MG63 (cell line): Measurements from ENCODE around the gene BLID. TPM values are rescaled to one million over a fixed set of nuclear protein-coding genes. Genes with fewer than 3 reads are reported as not detected.

Source experiments
- DNase-seq: peaks from one replicate; pipeline ENCODE4 v3.0.0-alpha.2; 2020
- H3K27me3 ChIP-seq: fragments of 250-450 bp; sonication (Bioruptor Pico); 2 replicates; pipeline ENCODE4 v1.5.1; 2020; ENCODE audit warnings: mild to moderate bottlenecking, moderate library complexity
- H3K36me3 ChIP-seq: fragments of 250-450 bp; sonication (Bioruptor Pico); 2 replicates; pipeline ENCODE4 v1.5.1; 2020; ENCODE audit warnings: mild to moderate bottlenecking, moderate library complexity
- H3K4me3 ChIP-seq: fragments of 250-450 bp; sonication (Bioruptor Pico); 2 replicates; pipeline ENCODE4 v1.5.1; 2020; ENCODE audit warnings: mild to moderate bottlenecking, moderate library complexity
- H3K9me3 ChIP-seq: fragments of 250-450 bp; sonication (Bioruptor Pico); 2 replicates; pipeline ENCODE4 v1.5.1; 2020; ENCODE audit warnings: mild to moderate bottlenecking, moderate library complexity
- total RNA-seq: library from RNA; depleted of rRNA; stranded (reverse); fragments of >200 nt; shearing (Covaris generic); gene quantifications from 2 replicates; pipeline ENCODE4 v1.2.3, GENCODE V29; 2014; ENCODE audit warnings: low replicate concordance

BLID gene
- total RNA-seq, 1 experiment from 2014 or later = not detected

- no peak for DNase-seq
- H3K36me3 ChIP-seq = peaks cover 94% of the 10 kb centered on the region
- H3K27me3 ChIP-seq = no peaks in the 10 kb centered on the region
- no peaks in the 10 kb centered on the region for H3K9me3 ChIP-seq
- peak overlapping the region; percentile 54 for H3K4me3 ChIP-seq
Observed at GRCh38 chr11:122099374-122100036, 16.5 kb downstream of the BLID start.

DNA sequence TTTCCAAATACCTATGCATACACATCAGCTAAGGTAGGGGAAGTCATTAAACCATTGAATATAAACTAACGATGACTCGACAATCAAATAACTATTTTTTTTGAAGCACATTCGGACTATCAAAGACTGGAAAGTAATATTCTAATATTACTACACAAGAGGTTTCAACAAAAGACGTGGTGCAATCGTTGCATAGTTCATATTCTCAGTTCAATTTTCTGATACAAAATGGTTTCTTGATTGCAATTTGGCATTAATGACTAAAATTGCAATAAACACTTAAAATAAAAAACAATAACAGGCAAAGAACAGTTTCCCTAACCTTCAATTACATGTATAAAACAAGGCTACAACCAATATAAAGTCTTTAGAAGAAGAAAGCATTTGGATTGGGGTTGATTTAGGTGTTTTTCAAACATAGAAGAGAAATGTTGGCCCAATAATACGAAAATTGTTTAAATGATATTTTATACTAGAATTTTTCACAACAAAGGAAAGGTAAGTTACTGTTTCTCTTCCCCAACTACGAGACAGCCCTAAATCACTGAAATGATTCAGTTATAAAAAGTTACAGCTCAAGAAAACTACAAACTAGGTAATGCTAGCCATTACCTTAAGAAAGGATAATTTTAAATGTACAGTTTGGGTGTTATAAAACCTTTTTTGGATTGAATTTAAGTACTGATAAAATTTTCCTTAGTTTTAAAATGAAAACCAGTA lies 17.6 kb downstream of the BLID start:
- Histone ChIP-seq H3K9me3 (no peaks in the 10 kb centered on the region), H3K36me3 (peaks cover 95% of the 10 kb centered on the region), H3K27me3 (no peaks in the 10 kb centered on the region), H3K4me3 (peak overlapping the region; percentile 54)
- DNase-seq = no peak

GRCh38 chr11:122097419-122098001 lies 18.5 kb downstream of the BLID start:
- DNase-seq = no peak
- H3K4me3 ChIP-seq = peak overlapping the region; percentile 54
- H3K36me3 ChIP-seq = peaks cover 97% of the 10 kb centered on the region
- H3K9me3 ChIP-seq = no peaks in the 10 kb centered on the region
- H3K27me3 ChIP-seq = no peaks in the 10 kb centered on the region

DNA sequence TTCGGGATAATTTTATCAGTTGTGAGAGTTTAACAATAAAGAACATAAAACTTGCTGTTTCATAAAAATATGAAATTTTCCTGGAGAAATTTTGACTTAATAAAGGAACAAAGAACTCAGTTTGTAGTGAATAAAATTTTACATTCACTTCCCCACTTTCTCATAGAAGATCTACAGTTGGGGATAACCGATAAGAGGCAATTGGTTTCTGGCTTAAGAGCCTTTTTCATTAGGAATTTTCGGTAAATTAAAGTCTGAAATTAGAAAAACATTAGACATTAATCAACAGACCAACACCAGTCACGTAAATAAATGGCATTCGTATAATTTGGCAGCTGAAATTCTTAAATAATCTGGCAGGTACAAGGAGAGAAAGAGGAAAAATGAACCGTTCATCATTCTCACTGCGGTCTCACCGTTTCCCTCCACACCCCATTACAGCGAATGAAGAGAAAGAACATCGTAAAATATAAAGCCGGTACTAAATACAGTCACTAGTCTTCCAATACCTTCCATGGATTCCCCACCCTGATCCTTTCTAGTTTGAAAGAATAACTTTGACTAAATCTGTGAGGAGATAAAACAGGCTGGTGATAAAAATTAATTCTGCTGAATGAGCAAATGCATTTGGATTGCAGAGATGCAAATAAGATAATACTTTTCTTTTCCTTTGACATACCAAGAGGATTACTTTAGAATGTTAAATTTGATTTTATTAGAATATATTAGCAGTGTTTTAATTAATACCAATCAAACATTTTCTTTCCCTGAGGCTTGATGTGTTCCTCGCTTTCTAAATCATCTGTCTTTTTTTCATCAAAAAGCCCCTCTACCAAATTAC lies 19.5 kb downstream of the BLID start:
- peaks cover 97% of the 10 kb centered on the region for H3K36me3 ChIP-seq
- peak overlapping the region; percentile 54 for H3K4me3 ChIP-seq
- no peaks in the 10 kb centered on the region for H3K9me3 ChIP-seq
- DNase-seq = no peak
- no peaks in the 10 kb centered on the region for H3K27me3 ChIP-seq

DNA sequence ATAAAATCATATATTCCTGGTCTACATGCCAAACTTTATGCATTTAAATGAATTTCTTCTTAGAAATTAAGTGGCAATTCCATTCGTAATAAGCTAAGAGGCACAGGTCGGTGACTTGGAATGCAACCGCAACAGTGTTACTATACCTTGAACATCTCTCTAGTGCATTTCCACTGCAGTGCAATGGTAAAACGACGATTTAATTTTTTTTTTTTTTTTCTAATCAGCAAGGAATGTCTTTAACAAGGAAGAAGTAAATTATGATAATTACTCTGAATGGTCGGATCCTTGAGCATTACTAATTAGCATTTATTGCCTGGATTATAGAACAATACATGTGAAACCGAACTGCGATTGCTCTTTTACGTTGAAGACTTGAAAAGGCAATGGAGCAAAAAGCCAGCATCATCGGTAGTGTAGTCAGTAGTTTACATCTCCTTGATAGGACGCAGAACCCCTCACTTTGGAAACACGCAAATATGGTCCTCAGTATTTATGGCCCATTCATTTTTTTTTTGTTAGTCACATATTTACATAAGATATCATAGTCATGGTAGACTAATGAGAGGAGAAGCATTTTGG lies 20.2 kb downstream of the BLID start:
- H3K27me3 ChIP-seq = no peaks in the 10 kb centered on the region
- H3K4me3 ChIP-seq = no peak overlapping the region
- peaks cover 97% of the 10 kb centered on the region for H3K36me3 ChIP-seq
- no peaks in the 10 kb centered on the region for H3K9me3 ChIP-seq
- no peak for DNase-seq

GRCh38 chr11:122094836-122095235 lies 21.2 kb downstream of the BLID start:
- Histone ChIP-seq H3K9me3 (no peaks in the 10 kb centered on the region), H3K36me3 (peaks cover 100% of the 10 kb centered on the region), H3K4me3 (no peak overlapping the region), H3K27me3 (no peaks in the 10 kb centered on the region)
- no peak for DNase-seq

DNA sequence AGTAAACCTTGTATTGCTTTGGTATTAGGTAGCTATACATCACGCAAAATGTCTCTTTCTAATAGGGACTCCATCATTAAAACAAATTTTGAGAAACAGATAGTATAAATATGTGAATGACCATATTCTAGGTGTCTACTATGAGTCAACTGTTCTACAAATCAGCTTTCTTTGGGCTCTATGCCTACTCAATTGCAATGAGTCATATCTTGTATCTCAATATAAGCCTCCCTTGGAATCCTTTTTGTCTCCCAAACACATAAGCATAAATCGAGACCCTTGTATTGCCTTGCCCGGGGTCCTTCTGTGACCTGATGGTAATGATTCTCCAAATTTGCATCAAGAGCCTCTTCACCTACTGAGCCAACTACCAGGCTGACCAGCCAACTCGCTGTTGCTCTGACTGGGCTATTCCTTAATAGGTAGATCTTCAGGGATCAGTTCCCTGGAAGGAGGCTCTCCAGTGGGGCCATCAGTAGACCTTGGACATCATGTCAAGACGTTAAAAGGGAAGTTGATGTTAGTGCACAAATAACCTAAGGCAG lies 22.2 kb downstream of the BLID start:
- no peaks in the 10 kb centered on the region for H3K9me3 ChIP-seq
- no peak for DNase-seq
- H3K4me3 ChIP-seq = no peak overlapping the region
- H3K27me3 ChIP-seq = no peaks in the 10 kb centered on the region
- H3K36me3 ChIP-seq = peaks cover 100% of the 10 kb centered on the region

GRCh38 chr11:122091835-122092234 lies 24.2 kb downstream of the BLID start:
- H3K36me3 ChIP-seq = peaks cover 98% of the 10 kb centered on the region
- no peak for DNase-seq

GRCh38 chr11:122089111-122089510 lies 26.9 kb downstream of the BLID start:
- no peaks in the 10 kb centered on the region for H3K27me3 ChIP-seq
- no peaks in the 10 kb centered on the region for H3K9me3 ChIP-seq
- peaks cover 70% of the 10 kb centered on the region for H3K36me3 ChIP-seq
- DNase-seq = no peak
- no peak overlapping the region for H3K4me3 ChIP-seq

More at GRCh38 chr11:122091835-122092234, 24.2 kb downstream of the BLID start:
- no peak overlapping the region for H3K4me3 ChIP-seq
- H3K27me3 ChIP-seq = no peaks in the 10 kb centered on the region
- no peaks in the 10 kb centered on the region for H3K9me3 ChIP-seq

- Histone ChIP-seq H3K9me3 (no peaks in the 10 kb centered on the region), H3K27me3 (no peaks in the 10 kb centered on the region), H3K4me3 (no peak overlapping the region), H3K36me3 (peaks cover 36% of the 10 kb centered on the region)
- no peak for DNase-seq
Observed at GRCh38 chr11:122085712-122086111, 30.3 kb downstream of the BLID start.

- Histone ChIP-seq H3K27me3 (no peaks in the 10 kb centered on the region), H3K36me3 (peaks cover 32% of the 10 kb centered on the region), H3K4me3 (no peak overlapping the region), H3K9me3 (no peaks in the 10 kb centered on the region)
- peak; percentile 10 for DNase-seq
Observed at GRCh38 chr11:122085264-122085663, 30.8 kb downstream of the BLID start.

- Histone ChIP-seq H3K27me3 (no peaks in the 10 kb centered on the region), H3K4me3 (no peak overlapping the region), H3K36me3 (peaks cover 1% of the 10 kb centered on the region), H3K9me3 (no peaks in the 10 kb centered on the region)
- no peak for DNase-seq
Observed at GRCh38 chr11:122082205-122082604, 33.8 kb downstream of the BLID start.

GRCh38 chr11:122081073-122081472 lies 34.9 kb downstream of the BLID start:
- Histone ChIP-seq H3K9me3 (no peaks in the 10 kb centered on the region), H3K36me3 (no peaks in the 10 kb centered on the region), H3K4me3 (no peak overlapping the region), H3K27me3 (no peaks in the 10 kb centered on the region)
- no peak for DNase-seq

DNA sequence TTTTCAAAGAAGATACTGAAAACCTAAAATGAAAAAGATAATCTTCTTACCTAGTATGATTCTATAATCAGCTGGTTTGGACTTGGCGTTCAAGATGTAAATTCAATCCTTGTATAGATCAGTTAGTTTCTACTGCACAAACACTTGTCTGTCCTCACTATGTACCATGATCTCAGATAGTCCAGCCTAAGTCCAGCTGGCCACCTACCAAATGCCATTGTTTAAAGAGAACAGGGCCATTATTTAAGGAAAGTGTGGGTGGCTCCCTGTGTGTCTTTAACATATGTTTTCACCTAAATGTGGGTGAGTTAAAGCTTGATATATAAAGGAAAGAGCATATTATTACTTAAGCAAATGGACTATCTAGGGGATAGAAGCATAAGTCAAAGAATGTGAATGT lies 38.6 kb downstream of the BLID start:
- no peak for DNase-seq
- Histone ChIP-seq H3K9me3 (no peaks in the 10 kb centered on the region), H3K36me3 (no peaks in the 10 kb centered on the region), H3K4me3 (no peak overlapping the region), H3K27me3 (no peaks in the 10 kb centered on the region)

GRCh38 chr11:122076512-122077120 lies 39.4 kb downstream of the BLID start:
- H3K36me3 ChIP-seq = no peaks in the 10 kb centered on the region
- no peaks in the 10 kb centered on the region for H3K9me3 ChIP-seq
- H3K4me3 ChIP-seq = no peak overlapping the region
- DNase-seq = no peak
- no peaks in the 10 kb centered on the region for H3K27me3 ChIP-seq

GRCh38 chr11:122075016-122075415 lies 41.0 kb downstream of the BLID start:
- H3K4me3 ChIP-seq = no peak overlapping the region
- H3K36me3 ChIP-seq = no peaks in the 10 kb centered on the region
- H3K27me3 ChIP-seq = no peaks in the 10 kb centered on the region
- H3K9me3 ChIP-seq = no peaks in the 10 kb centered on the region
- DNase-seq = no peak
